K562 (cell line): ENCODE results near the gene PPP3CB. TPM values are rescaled to one million over a fixed set of nuclear protein-coding genes. Genes with fewer than 3 reads are reported as not detected.
A peak's percentile ranks its signal among the peaks of the same experiment; 100 is the strongest.

Experiments
- BDP1 ChIP-seq: IDR thresholded peaks from 3 replicates; pipeline ENCODE4 v1.6.1; 2011; ENCODE audit not compliant: insufficient read length, insufficient read depth
- CEBPZ ChIP-seq: fragments of 150-350 bp; IDR thresholded peaks from 2 replicates; pipeline ENCODE4 v1.6.1; 2014; ENCODE audit warnings: low read depth, mild to moderate bottlenecking, low read length, borderline replicate concordance
- EHMT2 ChIP-seq: fragments of 450-650 bp; IDR thresholded peaks from 2 replicates; pipeline ENCODE4 v1.6.1; 2018; ENCODE audit warnings: antibody characterized with exemption
- FOXK2 ChIP-seq, 2 experiments: fragments of 450-650 bp; IDR thresholded peaks in 1 of 2; conservative IDR thresholded peaks in 1 of 2; 2 replicates each; pipeline ENCODE4 v1.6.1; 2016; ENCODE audit warnings: low read depth in 2 of 2, mild to moderate bottlenecking in 1 of 2
- HMGN3 ChIP-seq: IDR thresholded peaks from 2 replicates; pipeline ENCODE4 v1.6.1; 2011; ENCODE audit warnings: borderline replicate concordance, low read depth, mild to moderate bottlenecking, mixed read lengths, low read length; ENCODE audit not compliant: insufficient read length; ENCODE audit errors: extremely low read depth
- MYBL2 ChIP-seq, 2 experiments: fragments of 450-650 bp in 1 of 2; sonication (generic) in 1 of 2; formaldehyde crosslinking in 1 of 2; IDR thresholded peaks; 2 replicates each; pipeline versions ENCODE4 v1.6.1 to v1.8.1; 2017 to 2022; ENCODE audit warnings: borderline replicate concordance in 1 of 2, inconsistent platforms in 1 of 2, low read depth in 1 of 2, mild to moderate bottlenecking in 1 of 2, missing genetic modification reagents in 1 of 2, moderate library complexity in 1 of 2
- RERE ChIP-seq: sonication (generic); formaldehyde crosslinking; IDR thresholded peaks from 2 replicates; pipeline ENCODE4 v1.8.0; 2023; ENCODE audit warnings: missing genetic modification reagents, mild to moderate bottlenecking, borderline replicate concordance
- SPI1 ChIP-seq: IDR thresholded peaks from 2 replicates; pipeline ENCODE4 v1.6.1; 2011; ENCODE audit warnings: low read depth, low read length, control low read depth, borderline replicate concordance
- ZFPM2 ChIP-seq: fragments of 250-450 bp; sonication (Bioruptor Pico); IDR thresholded peaks from 2 replicates; pipeline ENCODE4 v1.5.1; 2022; ENCODE audit warnings: mild to moderate bottlenecking
- ZNF668 ChIP-seq: fragments of 250-450 bp; sonication (Bioruptor Pico); IDR thresholded peaks from 2 replicates; pipeline ENCODE4 v1.8.0; 2022; ENCODE audit warnings: mild to moderate bottlenecking, inconsistent platforms
- polyA plus RNA-seq, 8 experiments: library from polyadenylated mRNA; depleted of rRNA in 4 of 8; stranded (reverse) in 5 of 8; unstranded in 3 of 8; fragments of >200 nt; fragmentation: Nextera tagmentation in 2 of 8; fragmentation: Illumina TruSeq in 1 of 8; extraction: Ambion mirVana in 2 of 8; extraction: Trizol in 1 of 8; gene quantifications; 2 replicates each; pipeline versions ENCODE4 v1.2.1 to v1.2.3, GENCODE V29; 2011 to 2014; ENCODE audit warnings: inconsistent platforms in 1 of 8, missing spikeins in 1 of 8
- total RNA-seq, 7 experiments: library from RNA; depleted of rRNA in 6 of 7; stranded (reverse); fragments of >200 nt in 6 of 7; fragmentation: Illumina TruSeq in 2 of 7; extraction: Trizol in 2 of 7; gene quantifications; 2 replicates each; pipeline versions ENCODE4 v1.2.1 to v1.2.3, GENCODE V29; 2011 to 2021; ENCODE audit warnings: low replicate concordance in 1 of 7
- TF ChIP-seq, protein P1 (sequence below): sonication (generic); formaldehyde crosslinking; IDR thresholded peaks from 2 replicates; pipeline ENCODE4 v1.8.0; 2022; ENCODE audit warnings: mild to moderate bottlenecking, missing genetic modification reagents
- TF ChIP-seq, protein P2 (sequence below): sonication (generic); formaldehyde crosslinking; IDR thresholded peaks from 2 replicates; pipeline ENCODE4 v1.8.1; 2023; ENCODE audit warnings: mild to moderate bottlenecking, missing genetic modification reagents

Gene PPP3CB
- total and polyA plus RNA-seq, 9 of the 15 experiments (the other 6 are each of a cell fraction or from before 2014, with no cell fraction given), result 9.6 to 27.6 (median 17.8) TPM

DNA sequence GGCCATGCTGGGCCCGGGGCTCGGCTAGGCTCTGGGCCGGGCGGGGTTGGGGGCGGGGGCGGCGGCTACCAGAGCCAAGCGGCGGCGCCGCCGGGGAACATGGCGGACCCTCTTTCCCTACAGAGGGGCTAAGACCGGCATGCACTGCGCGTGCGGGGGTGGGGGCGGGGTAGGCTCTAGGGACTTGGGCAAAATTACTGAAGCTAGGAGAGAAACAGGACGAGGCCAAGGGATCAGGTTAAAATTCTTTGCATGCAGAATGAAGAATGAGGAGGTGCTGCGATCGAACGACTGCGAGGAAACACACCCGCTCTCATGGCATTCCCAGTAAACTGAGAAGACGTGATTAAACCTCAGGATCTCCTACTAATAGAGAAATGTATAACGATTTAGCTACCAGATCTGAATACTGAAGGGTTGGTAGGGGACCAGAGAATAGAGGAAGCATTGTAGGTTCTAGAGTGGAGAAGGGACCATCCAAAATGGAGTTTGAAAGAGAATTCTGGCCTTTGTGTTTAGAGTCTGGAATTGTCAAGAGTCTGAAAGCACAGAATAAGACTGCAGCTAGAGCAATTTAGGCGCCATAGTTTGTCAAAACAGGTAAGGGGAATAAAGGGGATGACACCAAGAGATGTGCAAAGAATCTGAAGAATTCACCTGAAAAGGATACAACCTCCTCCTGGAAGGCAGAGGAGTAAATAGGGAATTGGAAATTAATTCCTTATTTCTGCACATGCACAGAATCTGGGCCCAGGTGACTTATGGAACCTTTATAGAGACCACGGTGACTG is at the start of gene PPP3CB (continued):
- TF ChIP-seq MYBL2 (IDR thresholded peaks at IDR 0.05; ENCODE audit: low read depth) (no peak), MYBL2 (CRISPR knock-in tag; IDR thresholded peaks at IDR 0.05; ENCODE audit: borderline replicate concordance) (no peak), ZFPM2 (CRISPR knock-in tag) (peak; percentile 27; the same call in 1 of the 2 replicates), FOXK2 (conservative IDR thresholded peaks at IDR 0.05 in 1 of 2, IDR thresholded peaks at IDR 0.05 in 1 of 2; ENCODE audit: low read depth in 2 of 2) (peak; percentile 79 to 83), ZNF668 (CRISPR knock-in tag) (no peak), RERE (no peak), BDP1 (no peak), SPI1 (no peak), CEBPZ (no peak), EHMT2 (peak; percentile 43; the same call in 1 of the 2 replicates), HMGN3 (peak; percentile 47)
- TF ChIP-seq, protein P1, sequence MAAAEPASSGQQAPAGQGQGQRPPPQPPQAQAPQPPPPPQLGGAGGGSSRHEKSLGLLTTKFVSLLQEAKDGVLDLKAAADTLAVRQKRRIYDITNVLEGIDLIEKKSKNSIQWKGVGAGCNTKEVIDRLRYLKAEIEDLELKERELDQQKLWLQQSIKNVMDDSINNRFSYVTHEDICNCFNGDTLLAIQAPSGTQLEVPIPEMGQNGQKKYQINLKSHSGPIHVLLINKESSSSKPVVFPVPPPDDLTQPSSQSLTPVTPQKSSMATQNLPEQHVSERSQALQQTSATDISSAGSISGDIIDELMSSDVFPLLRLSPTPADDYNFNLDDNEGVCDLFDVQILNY (CRISPR knock-in tag), result no peak
- TF ChIP-seq, protein P2, sequence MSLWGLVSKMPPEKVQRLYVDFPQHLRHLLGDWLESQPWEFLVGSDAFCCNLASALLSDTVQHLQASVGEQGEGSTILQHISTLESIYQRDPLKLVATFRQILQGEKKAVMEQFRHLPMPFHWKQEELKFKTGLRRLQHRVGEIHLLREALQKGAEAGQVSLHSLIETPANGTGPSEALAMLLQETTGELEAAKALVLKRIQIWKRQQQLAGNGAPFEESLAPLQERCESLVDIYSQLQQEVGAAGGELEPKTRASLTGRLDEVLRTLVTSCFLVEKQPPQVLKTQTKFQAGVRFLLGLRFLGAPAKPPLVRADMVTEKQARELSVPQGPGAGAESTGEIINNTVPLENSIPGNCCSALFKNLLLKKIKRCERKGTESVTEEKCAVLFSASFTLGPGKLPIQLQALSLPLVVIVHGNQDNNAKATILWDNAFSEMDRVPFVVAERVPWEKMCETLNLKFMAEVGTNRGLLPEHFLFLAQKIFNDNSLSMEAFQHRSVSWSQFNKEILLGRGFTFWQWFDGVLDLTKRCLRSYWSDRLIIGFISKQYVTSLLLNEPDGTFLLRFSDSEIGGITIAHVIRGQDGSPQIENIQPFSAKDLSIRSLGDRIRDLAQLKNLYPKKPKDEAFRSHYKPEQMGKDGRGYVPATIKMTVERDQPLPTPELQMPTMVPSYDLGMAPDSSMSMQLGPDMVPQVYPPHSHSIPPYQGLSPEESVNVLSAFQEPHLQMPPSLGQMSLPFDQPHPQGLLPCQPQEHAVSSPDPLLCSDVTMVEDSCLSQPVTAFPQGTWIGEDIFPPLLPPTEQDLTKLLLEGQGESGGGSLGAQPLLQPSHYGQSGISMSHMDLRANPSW (CRISPR knock-in tag), result no peak; the same call in 1 of the 2 replicates
